GM12878 (cell line): ENCODE measurements around the gene EVI5L. TPM values are rescaled to one million over a fixed set of nuclear protein-coding genes. Genes with fewer than 3 reads are reported as not detected.

Source experiments
- ATAC-seq: fragments of 200-7000 bp; cut with Tn5 transposase; 3 replicates; pipeline ENCODE4 v1.9.1; 2020; ENCODE audit warnings: mild to moderate bottlenecking, moderate library complexity
- BruUV-seq: library from RNA; stranded (reverse); fragments of 400-500 nt; replicated peaks from 2 replicates; lab custom pipeline; 2021; lab: Mats Ljungman, UMichigan
- CTCF ChIA-PET: fragments of 300-600 bp; sonication (Branson Sonifier 250); formaldehyde crosslinking; extraction: SDS; loops from one replicate; lab custom pipeline; 2021; ENCODE audit warnings: inconsistent platforms; lab: Yijun Ruan, JAX
- POLR2A ChIA-PET: fragments of 350-600 bp; formaldehyde crosslinking; extraction: SDS; loops from one replicate; lab custom pipeline; 2021; ENCODE audit warnings: inconsistent platforms; lab: Charles Lee
- RAD21 ChIA-PET: fragments of 300-600 bp; sonication (Branson Sonifier 250); formaldehyde crosslinking; loops from one replicate; lab custom pipeline; 2023; ENCODE audit warnings: antibody characterized with exemption; ENCODE audit not compliant: unreplicated experiment; lab: Charles Lee
- SMC1A ChIA-PET: fragments of 300-600 bp; sonication (Branson Sonifier 250); formaldehyde crosslinking; loops from one replicate; lab custom pipeline; 2023; ENCODE audit not compliant: unreplicated experiment, uncharacterized antibody; lab: Charles Lee
- DNase-seq: peaks from one replicate; pipeline ENCODE4 v3.0.0-alpha.2; 2011; ENCODE audit warnings: low read depth, low spot score
- FAIRE-seq: peaks from 3 replicates; lab custom pipeline; 2011; peaks lifted over from hg19 to GRCh38; lab: Jason Lieb, UNC
- H2AFZ ChIP-seq: 2 replicates; pipeline ENCODE4 v1.6.0; 2011; ENCODE audit warnings: low read depth, low read length, control low read depth; ENCODE audit not compliant: control insufficient read depth
- H3K27ac ChIP-seq: 2 replicates; pipeline ENCODE4 v1.5.1; 2011; ENCODE audit warnings: control low read depth; ENCODE audit not compliant: control insufficient read depth, insufficient read depth
- H3K27me3 ChIP-seq, 2 experiments: replicated peaks in 1 of 2; 2 replicates each; pipeline versions ENCODE4 v1.6.0 to v1.6.1; 2011; ENCODE audit warnings: low read length in 1 of 2; ENCODE audit not compliant: control insufficient read depth in 2 of 2, insufficient read depth in 2 of 2
- H3K36me3 ChIP-seq, 2 experiments: 2 replicates each; pipeline ENCODE4 v1.5.1; 2011; ENCODE audit warnings: low read length in 1 of 2; ENCODE audit not compliant: control insufficient read depth in 2 of 2, insufficient read depth in 2 of 2
- H3K4me1 ChIP-seq: 2 replicates; pipeline ENCODE4 v1.6.1; 2011; ENCODE audit warnings: mild to moderate bottlenecking, low read length, moderate library complexity, mixed read lengths; ENCODE audit not compliant: control insufficient read depth, insufficient read depth
- H3K4me2 ChIP-seq: 2 replicates; pipeline ENCODE4 v1.6.0; 2011; ENCODE audit warnings: control low read depth; ENCODE audit not compliant: control insufficient read depth, insufficient read depth
- H3K4me3 ChIP-seq: fragments of 200-600 bp; sonication (generic); 2 replicates; pipeline ENCODE4 v1.5.1; 2016
- H3K79me2 ChIP-seq: 2 replicates; pipeline ENCODE4 v1.6.0; 2011; ENCODE audit warnings: low read length; ENCODE audit not compliant: control insufficient read depth, insufficient read depth
- H3K9ac ChIP-seq: 2 replicates; pipeline ENCODE4 v1.8.0; 2011; ENCODE audit warnings: low read length, control low read depth, mixed read lengths; ENCODE audit not compliant: control insufficient read depth, insufficient read depth
- H3K9me3 ChIP-seq: replicated peaks from 3 replicates; pipeline ENCODE4 v1.5.1; 2011; ENCODE audit warnings: mild to moderate bottlenecking, low read length; ENCODE audit not compliant: control insufficient read depth, insufficient read depth
- H4K20me1 ChIP-seq: 2 replicates; pipeline ENCODE4 v1.6.0; 2011; ENCODE audit not compliant: control insufficient read depth, insufficient read depth
- CREB1 ChIP-seq: IDR thresholded peaks from 2 replicates; pipeline ENCODE4 v1.6.1; 2012; ENCODE audit warnings: low read depth, mild to moderate bottlenecking, inconsistent platforms
- E2F8 ChIP-seq: fragments of 450-650 bp; IDR thresholded peaks from 2 replicates; pipeline ENCODE4 v1.6.1; 2018; ENCODE audit warnings: mild to moderate bottlenecking, low read depth, moderate library complexity; ENCODE audit not compliant: partially characterized antibody
- HDGF ChIP-seq: fragments of 450-650 bp; IDR thresholded peaks from 2 replicates; pipeline ENCODE4 v1.6.1; 2016; ENCODE audit warnings: antibody characterized with exemption
- MAX ChIP-seq: IDR thresholded peaks from 2 replicates; pipeline ENCODE4 v1.6.1; 2012; ENCODE audit warnings: low read depth, low read length, improper control_type of control experiment
- RUNX3 ChIP-seq: IDR thresholded peaks from 2 replicates; pipeline ENCODE4 v1.6.1; 2012; ENCODE audit warnings: low read length, inconsistent platforms
- SMC3 ChIP-seq: IDR thresholded peaks from 2 replicates; pipeline ENCODE4 v1.6.1; 2011; ENCODE audit warnings: low read length, improper control_type of control experiment, borderline replicate concordance
- WGBS: methylation state at CpG from one replicate; pipeline ENCODE4 v1.1.6; 2016; ENCODE audit warnings: low lambda C conversion rate; ENCODE audit not compliant: insufficient replicate concordance, insufficient coverage; ENCODE audit errors: missing lambda C conversion rate; 5-methylcytosine and 5-hydroxymethylcytosine counted together
- in situ Hi-C: fragments of 300-500 bp; cut with MboI; formaldehyde crosslinking; loops from 9 replicates; pipeline ENCODE4 v1.14.3; 2018; ENCODE audit warnings: mixed read lengths
- intact Hi-C: fragments of 100-400 bp; cut with micrococcal nuclease; formaldehyde crosslinking; loops from one replicate; pipeline ENCODE4 v1.14.2; 2022; ENCODE audit not compliant: unreplicated experiment
- polyA plus RNA-seq, 11 experiments: library from polyadenylated mRNA; depleted of rRNA in 4 of 11; unstranded in 6 of 11; stranded (reverse) in 5 of 11; fragments of >200 nt; fragmentation: Nextera tagmentation in 4 of 11; fragmentation: Illumina TruSeq in 1 of 11; extraction: Ambion mirVana in 4 of 11; extraction: Trizol in 1 of 11; gene quantifications; 1 replicate in 1 of 11; 2 replicates in 10 of 11; pipeline versions ENCODE4 v1.2.1 to v1.2.3, GENCODE V29; 2011 to 2016; ENCODE audit warnings: inconsistent platforms in 2 of 11, missing spikeins in 2 of 11, low read depth in 1 of 11
- total RNA-seq, 4 experiments: library from RNA; depleted of rRNA in 3 of 4; stranded (reverse); fragments of >200 nt in 3 of 4; fragmentation: Illumina TruSeq in 1 of 4; extraction: Trizol in 1 of 4; gene quantifications; 2 replicates each; pipeline versions ENCODE4 v1.2.1 to v1.2.3, GENCODE V29; 2013 to 2021

EVI5L gene
- total and polyA plus RNA-seq, 10 of the 15 experiments (the other 5 are each of a cell fraction or from before 2014, with no cell fraction given), result 0.23 to 13.8 (median 5.0) TPM

- Histone ChIP-seq H3K27me3 (peaks cover 3% of the 10 kb centered on the region in 2 experiments; a peak in 3 of 4 replicates), H3K4me3 (no peak overlapping the region), H3K4me2 (no peak overlapping the region), H3K79me2 (no peaks in the 10 kb centered on the region), H3K9me3 (no peaks in the 10 kb centered on the region; the same call in 2 of the 3 replicates), H3K27ac (no peak overlapping the region), H4K20me1 (no peaks in the 10 kb centered on the region), H3K4me1 (peaks cover 12% of the 10 kb centered on the region; the same call in 1 of the 2 replicates), H3K9ac (no peak overlapping the region), H3K36me3 (no peaks in the 10 kb centered on the region), H2AFZ (no peak overlapping the region)
- CTCF ChIA-PET, result interaction anchor here (0.6 kb wide), 1 partner anchor 381 kb away, joined by 3 read pairs; no protein-coding TSS in a partner anchor
- no peak for DNase-seq
- in situ Hi-C loops (no loop called here), intact Hi-C loops (no loop called here)
- WGBS, result 16% methylated on average over 10 of the region's 11 CpGs
- POLR2A ChIA-PET, result no interaction called here
- peak; percentile 62 for FAIRE-seq
- RAD21 ChIA-PET, result no interaction called here
- peak; percentile 12 for ATAC-seq
- BruUV-seq, result no TSS peak
- TF ChIP-seq HDGF (peak; percentile 46; the same call in 1 of the 2 replicates), E2F8 (no peak), CREB1 (no peak), SMC3 (no peak), MAX (no peak), RUNX3 (no peak)
- SMC1A ChIA-PET, result no interaction called here
Observed at GRCh38 chr19:7870571-7871436, 40.8 kb downstream of the EVI5L start.
